WTC11 (cell line): ENCODE results near the gene EDEM2.

Experiments used
- ARID4B ChIP-seq: sonication (generic); formaldehyde crosslinking; IDR thresholded peaks from 2 replicates; pipeline ENCODE4 v1.8.0; 2023; ENCODE audit warnings: missing genetic modification reagents, mild to moderate bottlenecking, borderline replicate concordance
- CREB1 ChIP-seq: sonication (generic); formaldehyde crosslinking; IDR thresholded peaks from 2 replicates; pipeline ENCODE4 v1.8.0; 2023; ENCODE audit warnings: mild to moderate bottlenecking, missing genetic modification reagents
- FOXJ3 ChIP-seq: sonication (generic); formaldehyde crosslinking; IDR thresholded peaks from 2 replicates; pipeline ENCODE4 v1.9.0; 2021; ENCODE audit warnings: missing genetic modification reagents, mild to moderate bottlenecking, borderline replicate concordance
- FOXP1 ChIP-seq: sonication (generic); formaldehyde crosslinking; IDR thresholded peaks from 2 replicates; pipeline ENCODE4 v1.8.0; 2022; ENCODE audit warnings: missing genetic modification reagents, mild to moderate bottlenecking, moderate library complexity, borderline replicate concordance
- MAX ChIP-seq: sonication (generic); formaldehyde crosslinking; IDR thresholded peaks from 2 replicates; pipeline ENCODE4 v1.8.0; 2022; ENCODE audit warnings: mild to moderate bottlenecking, missing genetic modification reagents
- TP53 ChIP-seq: sonication (generic); formaldehyde crosslinking; IDR thresholded peaks from 2 replicates; pipeline ENCODE4 v1.8.1; 2023; ENCODE audit warnings: mild to moderate bottlenecking, missing genetic modification reagents
- TF ChIP-seq, protein P1 (sequence below): fragments of 200-600 bp; IDR thresholded peaks from 2 replicates; pipeline ENCODE4 v1.8.0; 2022; ENCODE audit warnings: antibody characterized with exemption
- TF ChIP-seq, protein P2 (sequence below): fragments of 250-450 bp; sonication (Bioruptor Pico); IDR thresholded peaks from 2 replicates; pipeline ENCODE4 v1.9.0; 2021; ENCODE audit warnings: mild to moderate bottlenecking, borderline replicate concordance
- TF ChIP-seq, protein P3 (sequence below): fragments of 250-450 bp; sonication (Bioruptor Pico); IDR thresholded peaks from 2 replicates; pipeline ENCODE4 v1.9.0; 2021; ENCODE audit warnings: mild to moderate bottlenecking
- TF ChIP-seq, protein P4 (sequence below): sonication (generic); formaldehyde crosslinking; IDR thresholded peaks from 2 replicates; pipeline ENCODE4 v1.8.1; 2022; ENCODE audit warnings: missing genetic modification reagents, borderline replicate concordance

GRCh38 chr20:35144694-35145093 lies 2.4 kb downstream of the EDEM2 start:
- TF ChIP-seq, protein P1, sequence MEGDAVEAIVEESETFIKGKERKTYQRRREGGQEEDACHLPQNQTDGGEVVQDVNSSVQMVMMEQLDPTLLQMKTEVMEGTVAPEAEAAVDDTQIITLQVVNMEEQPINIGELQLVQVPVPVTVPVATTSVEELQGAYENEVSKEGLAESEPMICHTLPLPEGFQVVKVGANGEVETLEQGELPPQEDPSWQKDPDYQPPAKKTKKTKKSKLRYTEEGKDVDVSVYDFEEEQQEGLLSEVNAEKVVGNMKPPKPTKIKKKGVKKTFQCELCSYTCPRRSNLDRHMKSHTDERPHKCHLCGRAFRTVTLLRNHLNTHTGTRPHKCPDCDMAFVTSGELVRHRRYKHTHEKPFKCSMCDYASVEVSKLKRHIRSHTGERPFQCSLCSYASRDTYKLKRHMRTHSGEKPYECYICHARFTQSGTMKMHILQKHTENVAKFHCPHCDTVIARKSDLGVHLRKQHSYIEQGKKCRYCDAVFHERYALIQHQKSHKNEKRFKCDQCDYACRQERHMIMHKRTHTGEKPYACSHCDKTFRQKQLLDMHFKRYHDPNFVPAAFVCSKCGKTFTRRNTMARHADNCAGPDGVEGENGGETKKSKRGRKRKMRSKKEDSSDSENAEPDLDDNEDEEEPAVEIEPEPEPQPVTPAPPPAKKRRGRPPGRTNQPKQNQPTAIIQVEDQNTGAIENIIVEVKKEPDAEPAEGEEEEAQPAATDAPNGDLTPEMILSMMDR: no peak
- TF ChIP-seq, protein P2, sequence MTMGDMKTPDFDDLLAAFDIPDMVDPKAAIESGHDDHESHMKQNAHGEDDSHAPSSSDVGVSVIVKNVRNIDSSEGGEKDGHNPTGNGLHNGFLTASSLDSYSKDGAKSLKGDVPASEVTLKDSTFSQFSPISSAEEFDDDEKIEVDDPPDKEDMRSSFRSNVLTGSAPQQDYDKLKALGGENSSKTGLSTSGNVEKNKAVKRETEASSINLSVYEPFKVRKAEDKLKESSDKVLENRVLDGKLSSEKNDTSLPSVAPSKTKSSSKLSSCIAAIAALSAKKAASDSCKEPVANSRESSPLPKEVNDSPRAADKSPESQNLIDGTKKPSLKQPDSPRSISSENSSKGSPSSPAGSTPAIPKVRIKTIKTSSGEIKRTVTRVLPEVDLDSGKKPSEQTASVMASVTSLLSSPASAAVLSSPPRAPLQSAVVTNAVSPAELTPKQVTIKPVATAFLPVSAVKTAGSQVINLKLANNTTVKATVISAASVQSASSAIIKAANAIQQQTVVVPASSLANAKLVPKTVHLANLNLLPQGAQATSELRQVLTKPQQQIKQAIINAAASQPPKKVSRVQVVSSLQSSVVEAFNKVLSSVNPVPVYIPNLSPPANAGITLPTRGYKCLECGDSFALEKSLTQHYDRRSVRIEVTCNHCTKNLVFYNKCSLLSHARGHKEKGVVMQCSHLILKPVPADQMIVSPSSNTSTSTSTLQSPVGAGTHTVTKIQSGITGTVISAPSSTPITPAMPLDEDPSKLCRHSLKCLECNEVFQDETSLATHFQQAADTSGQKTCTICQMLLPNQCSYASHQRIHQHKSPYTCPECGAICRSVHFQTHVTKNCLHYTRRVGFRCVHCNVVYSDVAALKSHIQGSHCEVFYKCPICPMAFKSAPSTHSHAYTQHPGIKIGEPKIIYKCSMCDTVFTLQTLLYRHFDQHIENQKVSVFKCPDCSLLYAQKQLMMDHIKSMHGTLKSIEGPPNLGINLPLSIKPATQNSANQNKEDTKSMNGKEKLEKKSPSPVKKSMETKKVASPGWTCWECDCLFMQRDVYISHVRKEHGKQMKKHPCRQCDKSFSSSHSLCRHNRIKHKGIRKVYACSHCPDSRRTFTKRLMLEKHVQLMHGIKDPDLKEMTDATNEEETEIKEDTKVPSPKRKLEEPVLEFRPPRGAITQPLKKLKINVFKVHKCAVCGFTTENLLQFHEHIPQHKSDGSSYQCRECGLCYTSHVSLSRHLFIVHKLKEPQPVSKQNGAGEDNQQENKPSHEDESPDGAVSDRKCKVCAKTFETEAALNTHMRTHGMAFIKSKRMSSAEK (CRISPR knock-in tag): no peak
- TF ChIP-seq, protein P3, sequence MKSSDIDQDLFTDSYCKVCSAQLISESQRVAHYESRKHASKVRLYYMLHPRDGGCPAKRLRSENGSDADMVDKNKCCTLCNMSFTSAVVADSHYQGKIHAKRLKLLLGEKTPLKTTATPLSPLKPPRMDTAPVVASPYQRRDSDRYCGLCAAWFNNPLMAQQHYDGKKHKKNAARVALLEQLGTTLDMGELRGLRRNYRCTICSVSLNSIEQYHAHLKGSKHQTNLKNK: no peak
- TF ChIP-seq TP53 (CRISPR knock-in tag): no peak
- TF ChIP-seq MAX (CRISPR knock-in tag): no peak
- TF ChIP-seq ARID4B (CRISPR knock-in tag): no peak
- TF ChIP-seq CREB1 (CRISPR knock-in tag): no peak
- TF ChIP-seq, protein P4, sequence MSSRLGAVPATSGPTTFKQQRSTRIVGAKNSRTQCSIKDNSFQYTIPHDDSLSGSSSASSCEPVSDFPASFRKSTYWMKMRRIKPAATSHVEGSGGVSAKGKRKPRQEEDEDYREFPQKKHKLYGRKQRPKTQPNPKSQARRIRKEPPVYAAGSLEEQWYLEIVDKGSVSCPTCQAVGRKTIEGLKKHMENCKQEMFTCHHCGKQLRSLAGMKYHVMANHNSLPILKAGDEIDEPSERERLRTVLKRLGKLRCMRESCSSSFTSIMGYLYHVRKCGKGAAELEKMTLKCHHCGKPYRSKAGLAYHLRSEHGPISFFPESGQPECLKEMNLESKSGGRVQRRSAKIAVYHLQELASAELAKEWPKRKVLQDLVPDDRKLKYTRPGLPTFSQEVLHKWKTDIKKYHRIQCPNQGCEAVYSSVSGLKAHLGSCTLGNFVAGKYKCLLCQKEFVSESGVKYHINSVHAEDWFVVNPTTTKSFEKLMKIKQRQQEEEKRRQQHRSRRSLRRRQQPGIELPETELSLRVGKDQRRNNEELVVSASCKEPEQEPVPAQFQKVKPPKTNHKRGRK (CRISPR knock-in tag): no peak
- TF ChIP-seq FOXP1 (CRISPR knock-in tag): no peak
- no peak for TF ChIP-seq FOXJ3 (CRISPR knock-in tag)
